ENCODE results near the gene CEP112. TPM values are rescaled to one million over a fixed set of nuclear protein-coding genes. Genes with fewer than 3 reads are reported as not detected.

CEP112 gene
- total and polyA plus RNA-seq, 2 of the 13 experiments (the other 11 are each of a cell fraction or from before 2014, with no cell fraction given): 1.2 to 3.4 TPM

DNA sequence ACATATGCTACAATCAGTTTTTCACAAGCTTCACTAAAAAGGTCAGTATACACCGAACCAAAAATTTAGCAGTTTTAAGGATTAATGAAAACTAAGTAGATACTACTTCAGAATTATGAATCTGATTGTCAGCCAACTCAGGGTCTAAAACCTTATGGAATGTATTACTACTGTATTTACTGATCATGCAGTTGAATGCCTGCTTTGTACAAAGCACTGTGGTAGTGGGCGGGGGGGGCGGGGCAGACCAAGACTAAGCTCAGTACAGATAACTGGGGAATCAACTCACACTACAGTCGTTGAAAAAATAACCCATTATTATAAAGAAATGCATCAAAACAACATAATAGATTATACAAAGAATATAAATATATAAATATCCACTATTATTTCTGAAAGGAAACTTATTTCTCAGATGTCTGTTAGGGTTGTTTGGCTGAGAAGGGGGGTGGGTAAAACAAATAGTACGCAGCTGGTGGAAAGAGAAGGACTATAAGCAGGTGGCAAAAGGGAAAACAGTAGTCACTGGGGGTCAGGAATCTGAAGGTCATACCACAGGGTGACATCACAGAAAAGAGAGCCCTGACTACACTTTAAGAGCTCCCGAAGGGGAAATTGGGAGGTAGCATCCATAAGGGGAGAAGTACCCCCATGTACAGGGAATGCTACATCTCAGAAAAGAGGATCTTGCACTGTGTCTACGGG, 521.1 kb downstream of the CEP112 start (continued):
- no peak for TF ChIP-seq THAP9 (CRISPR knock-in tag; IDR thresholded peaks at IDR 0.05; ENCODE audit: borderline replicate concordance)
- TF ChIP-seq CBX2 (IDR thresholded peaks at IDR 0.05; ENCODE audit: low read depth, low read length): no peak
- no peak for TF ChIP-seq CBX2 (CRISPR knock-in tag; IDR thresholded peaks at IDR 0.05; ENCODE audit: low read depth)
- TF ChIP-seq SP5 (CRISPR knock-in tag; IDR thresholded peaks at IDR 0.05; ENCODE audit: borderline replicate concordance, low read depth): peak; percentile 84
- TF ChIP-seq SP1 (IDR thresholded peaks at IDR 0.05): no peak
- no peak for TF ChIP-seq SP1 (CRISPR knock-in tag; IDR thresholded peaks at IDR 0.05)
- TF ChIP-seq KDM6A (CRISPR knock-in tag; IDR thresholded peaks at IDR 0.05; ENCODE audit: low read depth): peak; percentile 62; the same call in 1 of the 2 replicates
- TF ChIP-seq POGZ (CRISPR knock-in tag; IDR thresholded peaks at IDR 0.05): 0 out of 2 replicates have a peak, but pooled peaks have one; percentile 38
- TF ChIP-seq ISX (CRISPR knock-in tag; conservative IDR thresholded peaks at IDR 0.05): no peak
- TF ChIP-seq, protein P1, sequence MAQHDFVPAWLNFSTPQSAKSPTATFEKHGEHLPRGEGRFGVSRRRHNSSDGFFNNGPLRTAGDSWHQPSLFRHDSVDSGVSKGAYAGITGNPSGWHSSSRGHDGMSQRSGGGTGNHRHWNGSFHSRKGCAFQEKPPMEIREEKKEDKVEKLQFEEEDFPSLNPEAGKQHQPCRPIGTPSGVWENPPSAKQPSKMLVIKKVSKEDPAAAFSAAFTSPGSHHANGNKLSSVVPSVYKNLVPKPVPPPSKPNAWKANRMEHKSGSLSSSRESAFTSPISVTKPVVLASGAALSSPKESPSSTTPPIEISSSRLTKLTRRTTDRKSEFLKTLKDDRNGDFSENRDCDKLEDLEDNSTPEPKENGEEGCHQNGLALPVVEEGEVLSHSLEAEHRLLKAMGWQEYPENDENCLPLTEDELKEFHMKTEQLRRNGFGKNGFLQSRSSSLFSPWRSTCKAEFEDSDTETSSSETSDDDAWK (CRISPR knock-in tag; IDR thresholded peaks at IDR 0.05): no peak
- TF ChIP-seq ZFX (CRISPR knock-in tag; IDR thresholded peaks at IDR 0.05; ENCODE audit: low read depth): no peak
- TF ChIP-seq CBX5 (CRISPR knock-in tag; IDR thresholded peaks at IDR 0.05; ENCODE audit: borderline replicate concordance): no peak
- no peak for TF ChIP-seq ZNF547 (CRISPR knock-in tag; IDR thresholded peaks at IDR 0.05)
- TF ChIP-seq FLYWCH1 (CRISPR knock-in tag; IDR thresholded peaks at IDR 0.05): no peak
- no peak for TF ChIP-seq KLF6 (CRISPR knock-in tag; IDR thresholded peaks at IDR 0.05)
- TF ChIP-seq SOX6 (IDR thresholded peaks at IDR 0.05): no peak
- peak; percentile 76 for TF ChIP-seq SOX6 (CRISPR knock-in tag; IDR thresholded peaks at IDR 0.05)
- no peak for TF ChIP-seq ZBTB26 (CRISPR knock-in tag; IDR thresholded peaks at IDR 0.05; ENCODE audit: borderline replicate concordance)
- no peak for TF ChIP-seq TERF1 (CRISPR knock-in tag; IDR thresholded peaks at IDR 0.05)
- TF ChIP-seq ZBTB37 (CRISPR knock-in tag; IDR thresholded peaks at IDR 0.05): no peak
- TF ChIP-seq SAP130 (CRISPR knock-in tag; IDR thresholded peaks at IDR 0.05; ENCODE audit: low read depth): peak; percentile 66
- TF ChIP-seq FOXA1 (IDR thresholded peaks at IDR 0.05): no peak
- TF ChIP-seq FOXA1 (CRISPR knock-in tag; IDR thresholded peaks at IDR 0.05): peak; percentile 19; the same call in 1 of the 2 replicates

Measured in HepG2 (cell line).